Gastrocnemius medialis (tissue), 4 donors: ENCODE data around the gene KANSL1. TPM values are rescaled to one million over a fixed set of nuclear protein-coding genes. Genes with fewer than 3 reads are reported as not detected.
A peak's percentile ranks its signal among the peaks of the same experiment; 100 is the strongest.

ENCODE experiments used
- ATAC-seq, 2 donors: fragments of 150-250 bp; one replicate each; pipeline ENCODE4 v1.9.1; 2016
- DNase-seq, 2 donors: peaks; one replicate each; pipeline ENCODE4 v3.0.0-alpha.2; 2019
- H3K27ac ChIP-seq, 4 donors: fragments of 200-600 bp; sonication (generic); 1 replicate in 1 of 4; 2 replicates in 3 of 4; pipeline ENCODE4 v1.5.1; 2016 to 2018; ENCODE audit warnings: mild to moderate bottlenecking in 2 of 4, moderate library complexity in 1 of 4
- H3K27me3 ChIP-seq, 3 donors: fragments of 200-600 bp; sonication (generic) in 2 of 3; 1 replicate in 1 of 3; 2 replicates in 2 of 3; pipeline versions ENCODE4 v1.5.1 to v1.6.0; 2016 to 2019; ENCODE audit warnings: mild to moderate bottlenecking in 1 of 3, moderate library complexity in 1 of 3
- H3K36me3 ChIP-seq, 2 donors: fragments of 200-600 bp; sonication (generic) in 1 of 2; one replicate each; pipeline ENCODE4 v1.5.1; 2017 to 2018
- H3K4me1 ChIP-seq, 2 donors: fragments of 200-600 bp; sonication (generic) in 1 of 2; one replicate each; pipeline ENCODE4 v1.5.1; 2016 to 2017; ENCODE audit warnings: mild to moderate bottlenecking in 2 of 2
- H3K4me3 ChIP-seq, 4 donors: fragments of 200-600 bp; sonication (generic) in 3 of 4; 1 replicate in 1 of 4; 2 replicates in 3 of 4; pipeline ENCODE4 v1.5.1; 2016 to 2019; ENCODE audit warnings: mild to moderate bottlenecking in 2 of 4
- H3K9me3 ChIP-seq, 3 donors: fragments of 200-600 bp; sonication (generic) in 2 of 3; 1 replicate in 1 of 3; 2 replicates in 2 of 3; pipeline ENCODE4 v1.5.1; 2016 to 2019
- POLR2A ChIP-seq, 2 donors: fragments of 450-650 bp; IDR thresholded peaks; one replicate each; pipeline ENCODE4 v1.6.1; 2017; ENCODE audit warnings: antibody characterized with exemption in 2 of 2, mild to moderate bottlenecking in 2 of 2, moderate library complexity in 2 of 2
- in situ Hi-C, 4 donors: fragments of 200-750 bp; cut with MboI; loops; one replicate each; pipeline versions ENCODE4 v1.15.0 to v1.8.0; 2017; ENCODE audit warnings: low sequenced_read_pairs in 4 of 4
- intact Hi-C: fragments of 100-400 bp; cut with DNase I; formaldehyde crosslinking; loops from one replicate; pipeline ENCODE4 v1.15.1; 2023; ENCODE audit warnings: low total_unique reads
- total RNA-seq, 4 donors: library from RNA; depleted of rRNA; stranded (reverse); fragments of >200 nt; gene quantifications; one replicate each; pipeline versions ENCODE4 v1.1.0 to v1.2.3, GENCODE V29; 2016
- TF ChIP-seq, protein P1 (sequence below), 5 experiments: fragments of 450-650 bp in 3 of 5; fragments of 200-600 bp in 2 of 5; sonication (generic) in 2 of 5; IDR thresholded peaks in 4 of 5; conservative IDR thresholded peaks in 1 of 5; 1 replicate in 4 of 5; 2 replicates in 1 of 5; pipeline ENCODE4 v1.5.1; 2016 to 2019; ENCODE audit warnings: antibody characterized with exemption in 5 of 5, mild to moderate bottlenecking in 3 of 5, moderate library complexity in 3 of 5

The KANSL1 gene
- total RNA-seq, 4 donors from 2014 or later = 19.9 to 35.9 (median 31.2) TPM

DNA sequence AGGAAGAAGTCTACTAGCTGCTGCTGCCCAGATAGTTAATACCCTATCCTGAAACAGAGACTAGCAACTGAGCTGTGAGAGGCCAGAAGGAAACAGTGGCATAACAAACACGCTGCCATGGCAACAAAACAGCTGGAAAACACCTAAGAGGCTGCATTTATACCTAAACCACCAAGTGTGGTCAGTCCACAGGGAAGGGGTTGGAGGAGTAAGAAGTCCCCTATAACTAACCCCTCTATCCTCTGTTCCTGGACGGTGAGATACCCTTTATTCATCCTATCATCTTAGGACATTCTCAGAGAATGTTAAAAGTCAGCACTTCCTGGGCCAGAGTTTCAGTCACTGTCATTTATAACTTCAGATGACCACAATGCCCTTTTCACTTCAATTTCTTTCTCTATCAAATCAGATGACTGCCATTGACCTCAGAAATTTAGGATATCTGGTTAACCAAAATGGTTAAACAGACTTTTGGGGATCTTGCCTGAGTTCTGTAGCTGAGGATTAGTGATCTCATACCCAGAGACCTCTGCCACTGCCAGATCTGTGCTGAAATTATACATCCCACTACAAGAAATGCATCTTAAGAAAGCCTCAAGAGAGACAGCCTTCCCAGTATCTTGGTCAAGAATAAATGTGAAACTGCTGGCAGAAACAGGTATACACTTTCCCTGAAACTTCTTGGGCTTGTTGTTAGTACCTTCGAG lies 158.0 kb downstream of the KANSL1 start:
- H3K4me3 ChIP-seq = no peak overlapping the region
- H3K4me1 ChIP-seq = peaks cover 29 to 46% of the 10 kb centered on the region in 2 donors
- TF ChIP-seq, protein P1, sequence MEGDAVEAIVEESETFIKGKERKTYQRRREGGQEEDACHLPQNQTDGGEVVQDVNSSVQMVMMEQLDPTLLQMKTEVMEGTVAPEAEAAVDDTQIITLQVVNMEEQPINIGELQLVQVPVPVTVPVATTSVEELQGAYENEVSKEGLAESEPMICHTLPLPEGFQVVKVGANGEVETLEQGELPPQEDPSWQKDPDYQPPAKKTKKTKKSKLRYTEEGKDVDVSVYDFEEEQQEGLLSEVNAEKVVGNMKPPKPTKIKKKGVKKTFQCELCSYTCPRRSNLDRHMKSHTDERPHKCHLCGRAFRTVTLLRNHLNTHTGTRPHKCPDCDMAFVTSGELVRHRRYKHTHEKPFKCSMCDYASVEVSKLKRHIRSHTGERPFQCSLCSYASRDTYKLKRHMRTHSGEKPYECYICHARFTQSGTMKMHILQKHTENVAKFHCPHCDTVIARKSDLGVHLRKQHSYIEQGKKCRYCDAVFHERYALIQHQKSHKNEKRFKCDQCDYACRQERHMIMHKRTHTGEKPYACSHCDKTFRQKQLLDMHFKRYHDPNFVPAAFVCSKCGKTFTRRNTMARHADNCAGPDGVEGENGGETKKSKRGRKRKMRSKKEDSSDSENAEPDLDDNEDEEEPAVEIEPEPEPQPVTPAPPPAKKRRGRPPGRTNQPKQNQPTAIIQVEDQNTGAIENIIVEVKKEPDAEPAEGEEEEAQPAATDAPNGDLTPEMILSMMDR (IDR thresholded peaks at IDR 0.05 in 4 of 5, conservative IDR thresholded peaks at IDR 0.05 in 1 of 5) = no peak
- no peak for TF ChIP-seq POLR2A (IDR thresholded peaks at IDR 0.05)
- intact Hi-C loops = no loop called here
- no peak for ATAC-seq
- H3K9me3 ChIP-seq = no peaks in the 10 kb centered on the region
- DNase-seq = no peak
- in situ Hi-C loops = loop anchor here in 1 of 4 donors (10.0 kb wide), 1 partner anchor 180 kb away; no protein-coding TSS in a partner anchor
- no peaks in the 10 kb centered on the region for H3K27me3 ChIP-seq
- peak overlapping the region in 2 of 4 donors; percentile 12 to 25 for H3K27ac ChIP-seq
- H3K36me3 ChIP-seq = peaks cover 0 to 94% of the 10 kb centered on the region in 2 donors

DNA sequence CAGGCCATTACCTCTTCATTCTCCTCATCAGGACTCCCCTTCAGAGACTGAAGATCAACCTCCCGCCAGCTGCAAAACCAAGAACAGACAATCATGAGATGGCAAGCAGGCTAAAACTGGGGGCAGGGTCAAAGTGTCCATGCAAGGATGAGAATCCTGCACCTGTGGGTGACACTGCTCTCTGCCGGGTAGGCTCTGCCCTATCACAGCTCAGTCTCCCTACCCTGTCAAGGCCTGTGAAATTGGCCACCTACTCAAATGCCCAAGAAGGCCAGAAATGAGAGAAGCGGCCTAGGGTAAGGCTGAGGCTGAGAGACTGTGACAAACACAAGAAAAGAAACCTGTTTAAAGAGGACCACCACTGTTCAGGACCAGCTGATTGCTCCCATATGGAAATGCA lies 159.8 kb downstream of the KANSL1 start:
- Histone ChIP-seq H3K4me3 (no peak overlapping the region), H3K27ac (no peak overlapping the region), H3K9me3 (no peaks in the 10 kb centered on the region), H3K4me1 (peaks cover 12 to 32% of the 10 kb centered on the region in 2 donors), H3K27me3 (no peaks in the 10 kb centered on the region), H3K36me3 (peaks cover 0 to 97% of the 10 kb centered on the region in 2 donors)
- intact Hi-C loops (no loop called here), in situ Hi-C loops (loop anchor here in 1 of 4 donors (10.0 kb wide), 1 partner anchor 181 kb away; no protein-coding TSS in a partner anchor)
- ATAC-seq = no peak
- no peak for DNase-seq
- no peak for TF ChIP-seq POLR2A (IDR thresholded peaks at IDR 0.05)
- TF ChIP-seq, protein P1 (IDR thresholded peaks at IDR 0.05 in 4 of 5, conservative IDR thresholded peaks at IDR 0.05 in 1 of 5) = no peak

DNA sequence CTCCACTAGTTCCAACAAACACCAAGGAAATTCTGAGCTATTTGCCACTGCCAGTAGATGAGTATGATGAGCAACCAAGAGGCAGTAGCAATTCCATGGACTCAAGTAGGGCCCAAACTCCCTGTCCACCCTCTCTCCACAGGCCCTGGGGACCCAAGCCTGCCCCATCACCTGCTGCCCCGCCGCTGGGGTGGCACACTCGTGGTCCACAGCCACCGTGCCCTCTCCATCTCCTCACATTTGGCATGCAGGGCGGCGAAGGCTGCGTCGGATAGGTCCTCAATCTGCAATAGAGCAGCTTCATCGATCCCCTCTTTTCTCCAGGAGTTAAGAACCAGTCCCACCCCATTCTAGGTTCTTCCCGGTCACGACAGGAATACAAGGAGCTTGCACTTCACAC lies 160.3 kb downstream of the KANSL1 start:
- ATAC-seq (no peak), DNase-seq (no peak)
- H3K36me3 ChIP-seq = peaks cover 0 to 93% of the 10 kb centered on the region in 2 donors
- H3K27ac ChIP-seq = no peak overlapping the region
- in situ Hi-C loops (loop anchor here in 1 of 4 donors (10.0 kb wide), 1 partner anchor 182 kb away; no protein-coding TSS in a partner anchor), intact Hi-C loops (no loop called here)
- H3K27me3 ChIP-seq = no peaks in the 10 kb centered on the region
- peaks cover 16 to 32% of the 10 kb centered on the region in 2 donors for H3K4me1 ChIP-seq
- H3K4me3 ChIP-seq = no peak overlapping the region
- no peak for TF ChIP-seq POLR2A (IDR thresholded peaks at IDR 0.05)
- TF ChIP-seq, protein P1 (IDR thresholded peaks at IDR 0.05 in 4 of 5, conservative IDR thresholded peaks at IDR 0.05 in 1 of 5) = no peak
- no peaks in the 10 kb centered on the region for H3K9me3 ChIP-seq

DNA sequence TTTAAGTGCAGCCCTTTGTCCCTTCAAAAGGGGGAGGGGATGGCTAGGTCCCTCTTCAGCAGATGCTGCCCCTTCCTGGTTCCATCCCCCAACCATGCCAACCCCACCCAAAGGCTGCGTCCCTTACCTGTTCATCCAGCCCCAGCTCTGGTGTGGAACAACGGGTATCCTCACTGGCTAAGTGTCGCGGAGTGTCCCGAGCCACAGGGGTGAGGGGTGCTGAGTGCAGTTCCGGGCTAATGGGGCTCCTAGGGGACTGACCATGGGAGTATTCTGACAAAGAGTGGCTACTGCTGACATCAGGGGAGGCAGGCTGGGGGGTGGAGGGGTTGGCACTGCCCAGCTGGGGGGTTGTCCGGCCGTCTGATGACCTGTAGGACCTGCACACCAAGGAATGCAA lies 161.3 kb downstream of the KANSL1 start:
- intact Hi-C loops = no loop called here
- H3K36me3 ChIP-seq = peaks cover 0 to 88% of the 10 kb centered on the region in 2 donors
- ATAC-seq = no peak
- TF ChIP-seq, protein P1 (IDR thresholded peaks at IDR 0.05 in 4 of 5, conservative IDR thresholded peaks at IDR 0.05 in 1 of 5) = no peak
- TF ChIP-seq POLR2A (IDR thresholded peaks at IDR 0.05) = no peak
- H3K9me3 ChIP-seq = no peaks in the 10 kb centered on the region
- no peak overlapping the region for H3K27ac ChIP-seq
- H3K4me1 ChIP-seq = peaks cover 26 to 37% of the 10 kb centered on the region in 2 donors
- in situ Hi-C loops = loop anchor here in 1 of 4 donors (10.0 kb wide), 1 partner anchor 183 kb away; no protein-coding TSS in a partner anchor
- no peak overlapping the region for H3K4me3 ChIP-seq
- no peak for DNase-seq
- H3K27me3 ChIP-seq = no peaks in the 10 kb centered on the region
